ENCODE results near the gene GREM1. TPM values are rescaled to one million over a fixed set of nuclear protein-coding genes. Genes with fewer than 3 reads are reported as not detected.
A peak's percentile ranks its signal among the peaks of the same experiment; 100 is the strongest.

The GREM1 gene
- total RNA-seq, 3 donors from 2014 or later (not counting 1 experiment from before 2014, with no cell fraction given) = not detected

DNA sequence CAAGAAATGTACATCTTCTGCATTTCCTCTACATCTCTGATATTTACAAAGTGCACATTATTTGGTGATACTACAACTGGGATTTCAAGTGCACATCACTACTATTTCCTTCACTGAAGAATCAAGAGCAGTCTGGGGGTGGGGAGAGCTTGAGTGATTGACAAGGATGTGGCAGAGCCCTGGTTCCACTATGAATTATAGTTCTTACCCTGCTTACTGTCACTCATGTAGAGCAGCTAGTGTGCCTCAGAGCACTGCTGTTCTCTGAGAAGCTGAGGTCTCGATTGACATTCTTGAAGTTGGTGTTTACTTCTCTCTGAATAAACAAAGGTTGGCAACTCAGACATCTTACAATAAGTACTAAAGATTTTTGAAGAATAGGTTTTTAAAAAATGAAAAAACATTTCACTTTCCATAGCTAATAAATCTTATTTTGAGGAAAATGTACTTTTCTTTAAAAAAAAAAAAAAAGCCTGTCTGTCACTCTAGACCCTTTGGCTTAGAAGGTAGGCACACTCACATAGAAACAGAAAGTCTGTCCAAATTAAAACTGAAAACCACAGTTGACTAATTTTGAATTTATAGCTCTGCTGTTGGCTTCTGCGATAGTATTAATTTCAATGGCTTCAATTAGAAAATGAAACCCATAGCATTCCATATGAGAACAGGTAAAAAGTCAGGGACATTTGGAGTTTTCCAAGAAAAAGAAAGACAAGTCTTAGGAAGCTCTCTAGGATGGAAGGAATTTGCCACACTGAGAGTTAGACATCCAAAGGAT lies 5.6 kb downstream of the GREM1 start:
- Mint-ChIP-seq H3K27ac (no peak overlapping the region), H3K27me3 (ENCODE audit: low read depth in 2 of 2) (peaks cover 42 to 64% of the 10 kb centered on the region in 2 donors), H3K4me3 (no peak overlapping the region), H3K36me3 (peaks cover 7% of the 10 kb centered on the region), H3K9me3 (peaks cover 0 to 4% of the 10 kb centered on the region in 2 donors), H3K4me1 (peaks cover 0 to 9% of the 10 kb centered on the region in 2 donors)
- Histone ChIP-seq H3K27me3 (ENCODE audit: control insufficient read depth, insufficient read depth, low read length) (peaks cover 12% of the 10 kb centered on the region), H3K4me1 (ENCODE audit: control insufficient read depth, insufficient read depth, low read length) (peaks cover 6% of the 10 kb centered on the region), H3K4me3 (ENCODE audit: low read length) (no peak overlapping the region), H3K36me3 (ENCODE audit: control insufficient read depth, insufficient read depth, low read length) (no peaks in the 10 kb centered on the region), H3K9me3 (ENCODE audit: control insufficient read depth, insufficient read depth, low read length) (no peaks in the 10 kb centered on the region), H3K27ac (ENCODE audit: low read length) (no peak overlapping the region)
- TF ChIP-seq, protein P1, sequence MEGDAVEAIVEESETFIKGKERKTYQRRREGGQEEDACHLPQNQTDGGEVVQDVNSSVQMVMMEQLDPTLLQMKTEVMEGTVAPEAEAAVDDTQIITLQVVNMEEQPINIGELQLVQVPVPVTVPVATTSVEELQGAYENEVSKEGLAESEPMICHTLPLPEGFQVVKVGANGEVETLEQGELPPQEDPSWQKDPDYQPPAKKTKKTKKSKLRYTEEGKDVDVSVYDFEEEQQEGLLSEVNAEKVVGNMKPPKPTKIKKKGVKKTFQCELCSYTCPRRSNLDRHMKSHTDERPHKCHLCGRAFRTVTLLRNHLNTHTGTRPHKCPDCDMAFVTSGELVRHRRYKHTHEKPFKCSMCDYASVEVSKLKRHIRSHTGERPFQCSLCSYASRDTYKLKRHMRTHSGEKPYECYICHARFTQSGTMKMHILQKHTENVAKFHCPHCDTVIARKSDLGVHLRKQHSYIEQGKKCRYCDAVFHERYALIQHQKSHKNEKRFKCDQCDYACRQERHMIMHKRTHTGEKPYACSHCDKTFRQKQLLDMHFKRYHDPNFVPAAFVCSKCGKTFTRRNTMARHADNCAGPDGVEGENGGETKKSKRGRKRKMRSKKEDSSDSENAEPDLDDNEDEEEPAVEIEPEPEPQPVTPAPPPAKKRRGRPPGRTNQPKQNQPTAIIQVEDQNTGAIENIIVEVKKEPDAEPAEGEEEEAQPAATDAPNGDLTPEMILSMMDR (IDR thresholded peaks at IDR 0.05) = no peak
- 50% methylated on average over 1 of the region's 2 CpGs for whole genome bisulfite sequencing (ENCODE audit: insufficient coverage)
- DNase-seq = no peak
- intact Hi-C loops (cut with micrococcal nuclease) = no loop called here
- ATAC-seq = no peak

DNA sequence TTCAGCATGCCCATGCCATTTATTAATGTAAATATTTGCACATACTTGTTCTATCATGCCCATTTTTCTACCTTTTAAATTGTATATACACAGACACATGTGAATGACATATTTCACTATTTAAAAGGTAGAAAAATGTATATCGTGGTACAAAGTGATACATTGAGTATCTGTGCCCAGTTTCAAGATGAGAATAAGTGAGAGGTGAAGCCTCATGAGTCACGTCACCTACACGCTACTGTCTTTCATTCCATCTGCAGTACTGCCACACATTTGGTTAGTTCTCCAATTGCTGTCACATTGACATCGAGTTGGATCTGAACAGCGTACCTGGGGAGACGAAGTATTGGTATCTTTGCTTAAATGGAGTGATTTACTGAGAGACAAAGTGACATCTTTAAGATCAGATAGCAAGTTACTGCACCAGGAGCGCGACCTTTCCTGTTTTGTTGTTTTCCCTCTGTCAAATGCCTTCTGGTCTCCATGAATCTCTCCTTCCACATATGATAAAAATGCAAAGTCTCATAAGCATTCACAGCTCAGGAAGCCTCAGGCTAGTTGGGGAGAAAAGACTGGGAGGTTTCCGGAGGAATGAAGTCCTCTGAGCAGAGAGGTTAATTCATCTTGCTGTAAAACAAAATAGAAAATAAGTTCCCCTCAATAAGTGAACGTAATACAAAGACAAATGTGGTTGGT lies 12.0 kb downstream of the GREM1 start:
- peaks cover 20 to 43% of the 10 kb centered on the region in 2 donors for H3K27me3 Mint-ChIP-seq (ENCODE audit: low read depth in 2 of 2)
- H3K27ac Mint-ChIP-seq = no peak overlapping the region
- WGBS (ENCODE audit: insufficient coverage) = 89% methylated on average over 10 of the region's 10 CpGs
- intact Hi-C loops (cut with micrococcal nuclease) = no loop called here
- H3K4me1 ChIP-seq (ENCODE audit: control insufficient read depth, insufficient read depth, low read length) = no peaks in the 10 kb centered on the region
- no peak overlapping the region for H3K4me3 Mint-ChIP-seq
- no peaks in the 10 kb centered on the region for H3K9me3 ChIP-seq (ENCODE audit: control insufficient read depth, insufficient read depth, low read length)
- no peaks in the 10 kb centered on the region for H3K36me3 ChIP-seq (ENCODE audit: control insufficient read depth, insufficient read depth, low read length)
- no peak overlapping the region for H3K4me3 ChIP-seq (ENCODE audit: low read length)
- H3K27me3 ChIP-seq (ENCODE audit: control insufficient read depth, insufficient read depth, low read length) = no peaks in the 10 kb centered on the region
- TF ChIP-seq, protein P1 (IDR thresholded peaks at IDR 0.05) = no peak
- ATAC-seq = no peak
- H3K9me3 Mint-ChIP-seq = peaks cover 0 to 4% of the 10 kb centered on the region in 2 donors
- H3K36me3 Mint-ChIP-seq = peaks cover 7% of the 10 kb centered on the region
- no peaks in the 10 kb centered on the region for H3K4me1 Mint-ChIP-seq
- H3K27ac ChIP-seq (ENCODE audit: low read length) = no peak overlapping the region
- no peak for DNase-seq

DNA sequence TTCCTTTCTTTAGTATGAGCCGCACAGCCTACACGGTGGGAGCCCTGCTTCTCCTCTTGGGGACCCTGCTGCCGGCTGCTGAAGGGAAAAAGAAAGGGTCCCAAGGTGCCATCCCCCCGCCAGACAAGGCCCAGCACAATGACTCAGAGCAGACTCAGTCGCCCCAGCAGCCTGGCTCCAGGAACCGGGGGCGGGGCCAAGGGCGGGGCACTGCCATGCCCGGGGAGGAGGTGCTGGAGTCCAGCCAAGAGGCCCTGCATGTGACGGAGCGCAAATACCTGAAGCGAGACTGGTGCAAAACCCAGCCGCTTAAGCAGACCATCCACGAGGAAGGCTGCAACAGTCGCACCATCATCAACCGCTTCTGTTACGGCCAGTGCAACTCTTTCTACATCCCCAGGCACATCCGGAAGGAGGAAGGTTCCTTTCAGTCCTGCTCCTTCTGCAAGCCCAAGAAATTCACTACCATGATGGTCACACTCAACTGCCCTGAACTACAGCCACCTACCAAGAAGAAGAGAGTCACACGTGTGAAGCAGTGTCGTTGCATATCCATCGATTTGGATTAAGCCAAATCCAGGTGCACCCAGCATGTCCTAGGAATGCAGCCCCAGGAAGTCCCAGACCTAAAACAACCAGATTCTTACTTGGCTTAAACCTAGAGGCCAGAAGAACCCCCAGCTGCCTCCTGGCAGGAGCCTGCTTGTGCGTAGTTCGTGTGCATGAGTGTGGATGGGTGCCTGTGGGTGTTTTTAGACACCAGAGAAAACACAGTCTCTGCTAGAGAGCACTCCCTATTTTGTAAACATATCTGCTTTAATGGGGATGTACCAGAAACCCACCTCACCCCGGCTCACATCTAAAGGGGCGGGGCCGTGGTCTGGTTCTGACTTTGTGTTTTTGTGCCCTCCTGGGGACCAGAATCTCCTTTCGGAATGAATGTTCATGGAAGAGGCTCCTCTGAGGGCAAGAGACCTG lies 13.2 kb downstream of the GREM1 start:
- ATAC-seq (no peak), DNase-seq (peak in 1 of 2 donors; percentile 5)
- Histone ChIP-seq H3K27ac (ENCODE audit: low read length) (no peak overlapping the region), H3K36me3 (ENCODE audit: control insufficient read depth, insufficient read depth, low read length) (no peaks in the 10 kb centered on the region), H3K4me1 (ENCODE audit: control insufficient read depth, insufficient read depth, low read length) (no peaks in the 10 kb centered on the region), H3K4me3 (ENCODE audit: low read length) (no peak overlapping the region), H3K9me3 (ENCODE audit: control insufficient read depth, insufficient read depth, low read length) (no peaks in the 10 kb centered on the region), H3K27me3 (ENCODE audit: control insufficient read depth, insufficient read depth, low read length) (no peaks in the 10 kb centered on the region)
- H3K27ac Mint-ChIP-seq = no peak overlapping the region
- no peak overlapping the region for H3K4me3 Mint-ChIP-seq
- WGBS (ENCODE audit: insufficient coverage) = 54% methylated on average over 27 of the region's 27 CpGs
- H3K4me1 Mint-ChIP-seq = no peaks in the 10 kb centered on the region
- H3K36me3 Mint-ChIP-seq = peaks cover 7% of the 10 kb centered on the region
- H3K9me3 Mint-ChIP-seq = peaks cover 0 to 4% of the 10 kb centered on the region in 2 donors
- TF ChIP-seq, protein P1 (IDR thresholded peaks at IDR 0.05) = no peak
- intact Hi-C loops (cut with micrococcal nuclease) = no loop called here
- peaks cover 19 to 43% of the 10 kb centered on the region in 2 donors for H3K27me3 Mint-ChIP-seq (ENCODE audit: low read depth in 2 of 2)

All from natural killer cell (primary cell).